ENCODE results near the gene SELENOO. TPM values are rescaled to one million over a fixed set of nuclear protein-coding genes. Genes with fewer than 3 reads are reported as not detected.

The SELENOO gene
- total RNA-seq, 1 donor from 2014 or later = 39.0 TPM

DNA sequence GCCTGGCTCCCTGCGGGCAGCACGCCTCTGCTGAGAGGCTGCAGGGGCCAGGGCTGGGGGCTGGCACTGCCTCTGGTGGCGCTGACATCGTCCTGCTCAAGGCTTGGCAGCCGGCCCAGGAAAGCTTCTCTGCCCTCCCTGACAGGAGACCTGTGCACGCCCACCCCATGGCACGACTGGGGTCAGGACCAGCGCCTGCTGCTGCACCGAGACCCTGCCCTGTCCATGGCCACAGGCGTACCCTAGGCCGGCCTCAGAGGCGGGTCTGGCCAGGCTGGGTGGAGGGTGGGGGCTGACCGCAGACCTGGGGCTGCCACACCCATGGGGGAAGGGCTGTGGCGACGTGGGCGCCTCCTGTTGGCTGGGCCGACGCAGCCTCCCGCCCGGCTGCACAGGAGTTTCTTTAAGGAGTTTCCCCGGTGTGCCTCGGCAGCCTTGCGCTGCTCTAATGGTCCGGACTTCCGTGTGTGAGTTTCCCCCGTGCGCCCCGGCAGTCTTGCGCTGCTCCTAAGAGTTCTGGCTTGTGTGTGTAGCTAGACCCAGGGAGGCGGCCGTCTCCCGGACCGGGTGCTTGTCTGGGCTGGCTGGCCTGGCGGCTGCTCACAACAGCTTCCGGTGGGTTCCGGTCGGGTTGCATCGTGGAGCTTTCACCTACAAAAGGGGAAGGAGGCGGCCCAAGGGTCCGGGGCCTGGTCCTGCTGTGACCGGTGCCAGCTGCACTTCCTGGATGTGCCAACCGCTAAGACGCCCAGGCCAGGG is 10.4 kb upstream of the SELENOO start:
- H3K4me1 Mint-ChIP-seq = peaks cover 81% of the 10 kb centered on the region
- H3K4me3 Mint-ChIP-seq = peak overlapping the region; percentile 83
- ChIA-PET POLR2A (interaction anchor here (0.6 to 5.3 kb wide), 33 partner anchors 9 to 430 kb away, joined by 3 to 80 read pairs (median 10); partner anchors contain the start of genes HDAC10, LMF2, MAPK11 and NCAPH2), CTCF (interaction anchor here (1.0 to 3.3 kb wide), 6 partner anchors 11 to 336 kb away, joined by 3 to 20 read pairs (median 4); partner anchors contain the start of gene SCO2)
- no peak for TF ChIP-seq CTCF (IDR thresholded peaks at IDR 0.05)
- peak; percentile 85 for DNase-seq
- H3K36me3 Mint-ChIP-seq (ENCODE audit: low read depth) = peaks cover 13% of the 10 kb centered on the region
- H3K27ac Mint-ChIP-seq = peak overlapping the region; percentile 99
- peak; percentile 58 for ATAC-seq (ENCODE audit: low read depth)
- H3K27me3 Mint-ChIP-seq = no peaks in the 10 kb centered on the region
- H3K9me3 Mint-ChIP-seq = no peaks in the 10 kb centered on the region
- intact Hi-C loops (cut with micrococcal nuclease) = loop anchor here (1.0 to 5.0 kb wide), 12 partner anchors 17 to 430 kb away; partner anchors contain the start of genes BRD1, PIM3, TUBGCP6 and TYMP

DNA sequence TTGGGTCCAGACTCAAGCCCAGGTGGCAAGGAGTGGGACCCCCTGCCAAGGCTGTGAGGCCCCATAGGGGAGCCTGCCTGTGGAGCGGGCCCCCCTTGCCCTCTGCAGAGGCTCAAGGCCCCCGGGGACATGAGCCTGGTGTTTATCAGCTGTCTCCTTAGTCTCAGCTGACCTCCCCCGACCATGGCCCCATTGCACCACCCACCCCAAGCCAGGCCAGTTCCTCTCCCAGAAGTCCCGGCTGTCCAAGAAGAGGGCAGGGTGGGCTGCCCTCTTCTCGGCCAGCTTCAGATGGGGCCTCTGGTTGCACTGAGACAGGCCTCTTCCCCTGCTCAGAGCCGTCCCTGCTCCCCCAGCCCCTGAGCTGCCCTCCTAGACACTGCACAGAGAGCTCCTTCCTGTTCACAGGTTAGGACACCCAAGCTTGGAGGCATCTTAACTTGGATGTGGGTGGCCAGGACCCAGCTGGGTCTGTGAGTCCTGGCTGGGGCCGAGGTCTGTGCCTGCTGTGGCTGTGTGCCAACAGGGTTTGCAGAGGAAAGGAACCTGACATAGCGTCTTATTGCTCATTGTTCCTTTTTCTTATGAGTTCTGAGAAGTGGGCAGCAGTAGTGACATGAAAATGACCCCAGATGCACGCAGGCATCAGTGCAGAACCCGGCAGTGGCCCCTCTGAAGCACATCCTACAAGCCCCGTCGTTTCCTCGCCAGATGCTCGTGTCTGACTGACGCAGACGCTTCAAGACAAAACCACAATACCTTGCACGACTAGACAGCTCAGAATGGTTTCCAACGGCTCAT is 9.7 kb upstream of the SELENOO start:
- Mint-ChIP-seq H3K27ac (peak overlapping the region; percentile 99), H3K4me1 (peaks cover 86% of the 10 kb centered on the region), H3K9me3 (no peaks in the 10 kb centered on the region), H3K27me3 (no peaks in the 10 kb centered on the region), H3K4me3 (peak overlapping the region; percentile 83), H3K36me3 (ENCODE audit: low read depth) (peaks cover 20% of the 10 kb centered on the region)
- intact Hi-C loops (cut with micrococcal nuclease) = loop anchor here (1.0 to 5.0 kb wide), 14 partner anchors 9 to 430 kb away; partner anchors contain the start of genes BRD1, PIM3, TUBGCP6 and TYMP
- POLR2A ChIA-PET = interaction anchor here (0.6 to 5.3 kb wide), 37 partner anchors 10 to 429 kb away, joined by 3 to 80 read pairs (median 8); partner anchors contain the start of genes HDAC10, LMF2, MAPK11 and NCAPH2
- DNase-seq (peak; percentile 73), ATAC-seq (ENCODE audit: low read depth) (peak; percentile 49)
- TF ChIP-seq CTCF (IDR thresholded peaks at IDR 0.05) = no peak
- CTCF ChIA-PET = interaction anchor here (1.0 to 3.3 kb wide), 6 partner anchors 10 to 42 kb away, joined by 3 to 20 read pairs (median 4); no protein-coding TSS in a partner anchor

DNA sequence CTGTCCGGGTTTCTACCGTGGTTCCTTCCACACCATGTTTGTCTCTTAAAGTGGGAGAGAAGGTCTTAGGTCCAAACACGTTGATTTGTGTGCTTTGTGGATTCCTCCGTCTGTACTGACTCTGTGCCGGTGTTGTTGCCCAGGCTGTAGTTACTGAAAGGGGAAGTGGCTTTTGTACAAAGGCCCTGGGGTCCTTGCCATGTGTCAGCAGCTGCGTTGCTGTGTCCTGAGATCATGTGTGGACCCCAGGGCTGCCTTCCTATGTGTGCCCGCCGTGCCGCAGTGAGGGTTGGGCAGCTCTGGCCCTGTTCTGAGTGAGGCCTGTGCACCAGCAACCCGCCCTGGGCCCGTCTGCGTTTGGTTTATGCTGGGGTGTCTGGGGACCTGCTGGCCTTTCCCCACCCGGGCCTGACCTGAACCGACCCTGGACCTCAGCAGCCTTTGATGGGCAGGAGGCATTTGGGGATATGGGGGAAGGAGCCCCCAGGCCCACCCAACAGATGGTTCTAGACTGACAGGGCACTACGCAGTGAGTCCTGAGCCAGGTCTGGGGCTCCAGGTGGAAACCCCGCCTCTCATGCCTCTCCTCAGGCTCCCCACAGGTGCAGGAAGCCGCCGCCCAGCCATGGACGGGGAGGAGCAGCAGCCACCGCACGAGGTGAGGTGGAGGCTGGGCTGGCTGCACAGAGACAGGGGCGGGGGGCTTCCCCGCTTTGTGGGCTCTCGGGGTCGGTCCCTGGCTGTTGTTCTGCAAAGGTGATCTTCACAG is 8.2 kb upstream of the SELENOO start:
- peak overlapping the region; percentile 83 for H3K4me3 Mint-ChIP-seq
- H3K27ac Mint-ChIP-seq = peak overlapping the region; percentile 99
- H3K27me3 Mint-ChIP-seq = no peaks in the 10 kb centered on the region
- H3K9me3 Mint-ChIP-seq = no peaks in the 10 kb centered on the region
- DNase-seq (no peak), ATAC-seq (ENCODE audit: low read depth) (peak; percentile 19)
- intact Hi-C loops (cut with micrococcal nuclease) = loop anchor here (5.0 kb wide), 1 partner anchor 365 kb away; the partner anchor contains the start of gene BRD1
- H3K36me3 Mint-ChIP-seq (ENCODE audit: low read depth) = peaks cover 18% of the 10 kb centered on the region
- POLR2A ChIA-PET = interaction anchor here (0.7 to 5.3 kb wide), 21 partner anchors 8 to 348 kb away, joined by 3 to 80 read pairs (median 17); partner anchors contain the start of genes HDAC10, PANX2, PIM3 and SELENOO
- CTCF ChIA-PET = interaction anchor here (1.2 to 3.3 kb wide), 2 partner anchors 14 to 43 kb away, joined by 3 to 20 read pairs; no protein-coding TSS in a partner anchor
- H3K4me1 Mint-ChIP-seq = peaks cover 77% of the 10 kb centered on the region
- TF ChIP-seq CTCF (IDR thresholded peaks at IDR 0.05) = no peak

- Mint-ChIP-seq H3K9me3 (no peaks in the 10 kb centered on the region), H3K27me3 (no peaks in the 10 kb centered on the region), H3K36me3 (ENCODE audit: low read depth) (peaks cover 22% of the 10 kb centered on the region), H3K27ac (no peak overlapping the region), H3K4me1 (peaks cover 69% of the 10 kb centered on the region), H3K4me3 (no peak overlapping the region)
- DNase-seq (no peak), ATAC-seq (ENCODE audit: low read depth) (no peak)
- ChIA-PET POLR2A (interaction anchor here (1.9 to 5.3 kb wide), 6 partner anchors 8 to 257 kb away, joined by 5 to 80 read pairs (median 49); partner anchors contain the start of genes PANX2 and SELENOO), CTCF (no interaction called here)
- no peak for TF ChIP-seq CTCF (IDR thresholded peaks at IDR 0.05)
- intact Hi-C loops (cut with micrococcal nuclease) = loop anchor here (5.0 kb wide), 1 partner anchor 366 kb away; the partner anchor contains the start of gene BRD1
These were observed 7.2 kb upstream of the SELENOO start for GRCh38 chr22:50193621-50194020.

Measured in activated B cell treated with CpG ODN at 0.5 μM for 24 hours (primary cell).